NCI-H1092 (cell line): Measurements from ENCODE around the gene DES.

ENCODE experiments used
- DNase-seq: peaks from one replicate; lab custom pipeline; 2025; lab: John Stamatoyannopoulos, UW

The DES gene

DNA sequence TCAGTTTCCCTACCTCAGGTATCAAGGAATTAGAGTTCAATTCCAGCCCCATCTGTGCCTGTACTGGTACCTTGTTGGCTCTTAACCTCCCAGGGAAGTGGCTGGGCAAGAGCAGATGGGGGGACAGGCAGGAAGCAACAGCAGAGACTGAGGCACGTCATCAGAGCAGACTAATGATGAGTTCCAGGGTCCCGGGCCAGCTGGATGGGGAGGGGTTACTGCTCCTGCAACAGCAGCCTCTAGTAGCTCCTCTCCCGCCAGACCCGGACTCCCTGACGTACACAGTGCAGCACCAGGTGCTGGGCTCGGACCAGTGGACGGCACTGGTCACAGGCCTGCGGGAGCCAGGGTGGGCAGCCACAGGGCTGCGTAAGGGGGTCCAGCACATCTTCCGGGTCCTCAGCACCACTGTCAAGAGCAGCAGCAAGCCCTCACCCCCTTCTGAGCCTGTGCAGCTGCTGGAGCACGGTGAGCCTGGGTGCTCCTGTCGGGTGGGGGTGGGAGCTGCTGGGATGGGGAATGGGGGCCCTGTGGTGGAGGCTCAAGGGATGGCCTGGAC is 54.5 kb downstream of the DES start:
- DNase-seq, result no peak

- DNase-seq, result no peak
Measured at GRCh38 chr2:219473511-219473910, 55.3 kb downstream of the DES start.

DNA sequence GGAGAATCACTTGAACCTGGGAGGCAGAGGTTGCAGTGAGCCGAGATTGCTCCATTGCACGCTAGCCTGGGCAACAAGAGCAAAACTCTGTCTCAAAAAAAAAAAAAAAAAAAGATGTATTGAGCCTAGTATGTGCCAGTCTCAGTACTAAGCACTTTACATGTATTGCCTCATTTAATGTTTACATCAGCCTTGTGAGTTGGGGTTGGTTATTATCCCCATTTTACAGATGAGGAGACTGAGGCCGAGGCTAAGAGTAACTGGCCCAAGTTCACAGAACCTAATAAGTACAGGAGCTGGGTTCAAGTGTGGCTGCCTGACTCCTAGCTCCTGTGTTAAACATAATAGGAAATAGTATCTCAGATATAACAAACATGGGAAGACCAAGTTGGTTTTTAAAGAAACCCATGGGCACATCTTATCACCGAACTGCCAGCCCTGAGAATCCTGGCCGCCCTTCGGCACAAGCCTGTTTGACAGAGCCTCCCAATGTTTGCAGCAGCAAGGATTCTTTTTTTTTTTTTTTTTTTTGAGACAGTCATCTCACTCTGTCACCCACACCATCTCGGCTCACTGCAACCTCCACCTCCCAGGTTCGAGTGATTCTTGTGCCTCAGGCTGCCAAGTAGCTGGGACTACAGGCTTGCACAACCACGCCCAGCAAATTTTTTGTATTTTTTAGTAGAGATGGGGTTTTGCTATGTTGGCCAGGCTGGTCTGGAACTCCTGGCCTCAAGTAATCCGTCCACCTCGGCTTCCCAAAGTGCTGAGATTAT is 56.3 kb downstream of the DES start:
- DNase-seq, result no peak

- DNase-seq, result no peak
Measured at GRCh38 chr2:219475278-219475677, 57.1 kb downstream of the DES start.

DNA sequence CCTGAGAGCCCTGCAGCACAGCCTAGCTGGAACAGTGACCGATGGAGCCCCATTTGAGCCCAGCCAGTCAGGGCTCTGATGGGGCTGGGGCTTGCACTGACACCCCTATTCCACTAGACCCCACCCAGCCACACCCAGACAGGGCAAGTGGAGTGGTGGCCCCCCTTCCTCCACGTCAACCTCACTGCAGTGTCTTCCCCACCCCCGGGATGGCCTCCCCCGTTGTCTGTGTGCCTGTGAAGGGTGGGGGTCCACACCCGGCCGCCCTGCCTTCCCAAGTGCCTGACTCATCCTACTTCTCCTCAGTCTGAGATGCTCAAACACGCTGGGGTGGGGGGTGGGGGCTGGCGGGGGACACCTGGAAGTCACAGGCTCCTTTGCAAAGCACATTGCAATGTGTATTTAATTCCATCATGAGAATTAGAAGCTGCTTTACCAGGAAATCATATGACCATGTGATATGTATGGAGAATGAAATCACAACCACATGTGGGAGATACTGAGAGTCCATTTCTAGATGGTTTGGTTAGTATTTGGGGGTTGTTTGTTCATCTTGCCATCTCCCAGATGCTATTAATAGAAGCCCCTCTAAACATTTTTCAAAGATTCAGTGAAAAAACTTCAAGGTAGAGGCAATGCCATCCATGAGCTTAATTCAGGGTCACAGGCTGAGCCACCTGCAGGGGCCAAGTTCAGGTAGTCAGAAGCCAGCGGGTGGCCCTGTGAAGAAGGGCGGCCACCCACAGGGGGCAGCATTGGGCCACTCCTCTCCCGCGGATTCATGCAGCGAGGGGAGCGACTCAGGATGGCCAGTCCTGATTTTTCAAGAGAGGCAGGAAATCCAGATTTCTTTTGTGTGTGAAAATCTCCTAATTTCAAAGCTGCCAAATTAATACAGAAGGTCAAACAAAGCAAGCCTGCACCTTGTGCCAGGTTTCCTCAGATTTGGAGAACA is 57.8 kb downstream of the DES start:
- DNase-seq, result peak; percentile 29
